GM12878 (cell line): ENCODE data around the gene MYRFL.

Experiments used
- BCL11A ChIP-seq: IDR thresholded peaks from 2 replicates; pipeline ENCODE4 v1.6.1; 2011; ENCODE audit warnings: low read depth, low read length
- EP300 ChIP-seq, 2 experiments: fragments of 150-350 bp in 1 of 2; IDR thresholded peaks; 2 replicates each; pipeline ENCODE4 v1.6.1; 2011 to 2012; ENCODE audit warnings: low read depth in 2 of 2, low read length in 2 of 2, borderline replicate concordance in 1 of 2, improper control_type of control experiment in 1 of 2, inconsistent platforms in 1 of 2; ENCODE audit not compliant: control insufficient read depth in 1 of 2
- EZH2 ChIP-seq: IDR thresholded peaks from 2 replicates; pipeline ENCODE4 v1.6.1; 2012; ENCODE audit warnings: low read depth, mild to moderate bottlenecking, control low read depth, inconsistent platforms, low read length, borderline replicate concordance; ENCODE audit not compliant: control insufficient read depth
- FOXK2 ChIP-seq: fragments of 450-650 bp; IDR thresholded peaks from 2 replicates; pipeline ENCODE4 v1.6.1; 2017; ENCODE audit warnings: mild to moderate bottlenecking, moderate library complexity
- NFYB ChIP-seq: IDR thresholded peaks from 2 replicates; pipeline ENCODE4 v1.6.1; 2011; ENCODE audit warnings: low read depth, mild to moderate bottlenecking, low read length, improper control_type of control experiment, moderate library complexity; ENCODE audit not compliant: insufficient read depth
- SREBF2 ChIP-seq: IDR thresholded peaks from 2 replicates; pipeline ENCODE4 v1.6.1; 2012; ENCODE audit warnings: mild to moderate bottlenecking, low read length
- TAF1 ChIP-seq: IDR thresholded peaks from 2 replicates; pipeline ENCODE4 v1.6.1; 2011; ENCODE audit warnings: mild to moderate bottlenecking, low read depth, low read length, borderline replicate concordance
- WRNIP1 ChIP-seq: IDR thresholded peaks from 2 replicates; pipeline ENCODE4 v1.6.1; 2011; ENCODE audit warnings: low read depth, low read length, improper control_type of control experiment, borderline replicate concordance
- ZSCAN29 ChIP-seq: fragments of 450-650 bp; IDR thresholded peaks from 2 replicates; pipeline ENCODE4 v1.6.1; 2017; ENCODE audit warnings: mild to moderate bottlenecking, moderate library complexity
- TF ChIP-seq, protein P1 (sequence below), 3 experiments: IDR thresholded peaks in 2 of 3; conservative IDR thresholded peaks in 1 of 3; 2 replicates each; pipeline ENCODE4 v1.5.1; 2011; ENCODE audit warnings: low read depth in 3 of 3, low read length in 3 of 3, mild to moderate bottlenecking in 3 of 3, control low read depth in 2 of 3, moderate library complexity in 2 of 3, inconsistent platforms in 1 of 3, mixed read lengths in 1 of 3; ENCODE audit not compliant: control insufficient read depth in 2 of 3, insufficient read depth in 1 of 3; ENCODE audit errors: extremely low read depth in 1 of 3
- TF ChIP-seq, protein P2 (sequence below): fragments of 450-650 bp; IDR thresholded peaks from 2 replicates; pipeline ENCODE4 v1.6.1; 2017; ENCODE audit warnings: borderline replicate concordance
- TF ChIP-seq, protein P3 (sequence below): fragments of 450-650 bp; IDR thresholded peaks from 2 replicates; pipeline ENCODE4 v1.6.1; 2016; ENCODE audit warnings: mild to moderate bottlenecking
- TF ChIP-seq, protein P4 (sequence below): IDR thresholded peaks from 2 replicates; pipeline ENCODE4 v1.6.1; 2012; ENCODE audit warnings: low read length, inconsistent platforms

- TF ChIP-seq WRNIP1: no peak
- TF ChIP-seq, protein P1, sequence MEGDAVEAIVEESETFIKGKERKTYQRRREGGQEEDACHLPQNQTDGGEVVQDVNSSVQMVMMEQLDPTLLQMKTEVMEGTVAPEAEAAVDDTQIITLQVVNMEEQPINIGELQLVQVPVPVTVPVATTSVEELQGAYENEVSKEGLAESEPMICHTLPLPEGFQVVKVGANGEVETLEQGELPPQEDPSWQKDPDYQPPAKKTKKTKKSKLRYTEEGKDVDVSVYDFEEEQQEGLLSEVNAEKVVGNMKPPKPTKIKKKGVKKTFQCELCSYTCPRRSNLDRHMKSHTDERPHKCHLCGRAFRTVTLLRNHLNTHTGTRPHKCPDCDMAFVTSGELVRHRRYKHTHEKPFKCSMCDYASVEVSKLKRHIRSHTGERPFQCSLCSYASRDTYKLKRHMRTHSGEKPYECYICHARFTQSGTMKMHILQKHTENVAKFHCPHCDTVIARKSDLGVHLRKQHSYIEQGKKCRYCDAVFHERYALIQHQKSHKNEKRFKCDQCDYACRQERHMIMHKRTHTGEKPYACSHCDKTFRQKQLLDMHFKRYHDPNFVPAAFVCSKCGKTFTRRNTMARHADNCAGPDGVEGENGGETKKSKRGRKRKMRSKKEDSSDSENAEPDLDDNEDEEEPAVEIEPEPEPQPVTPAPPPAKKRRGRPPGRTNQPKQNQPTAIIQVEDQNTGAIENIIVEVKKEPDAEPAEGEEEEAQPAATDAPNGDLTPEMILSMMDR (IDR thresholded peaks at IDR 0.05 in 2 of 3, conservative IDR thresholded peaks at IDR 0.05 in 1 of 3; ENCODE audit: control insufficient read depth in 2 of 3, extremely low read depth in 1 of 3, insufficient read depth in 1 of 3, low read depth in 3 of 3, low read length in 3 of 3): no peak
- TF ChIP-seq EP300 (IDR thresholded peaks at IDR 0.05; ENCODE audit: borderline replicate concordance in 1 of 2, control insufficient read depth in 1 of 2, low read depth in 2 of 2, low read length in 2 of 2): no peak
- no peak for TF ChIP-seq ZSCAN29
- TF ChIP-seq BCL11A: no peak
- TF ChIP-seq NFYB: no peak
- TF ChIP-seq, protein P2, sequence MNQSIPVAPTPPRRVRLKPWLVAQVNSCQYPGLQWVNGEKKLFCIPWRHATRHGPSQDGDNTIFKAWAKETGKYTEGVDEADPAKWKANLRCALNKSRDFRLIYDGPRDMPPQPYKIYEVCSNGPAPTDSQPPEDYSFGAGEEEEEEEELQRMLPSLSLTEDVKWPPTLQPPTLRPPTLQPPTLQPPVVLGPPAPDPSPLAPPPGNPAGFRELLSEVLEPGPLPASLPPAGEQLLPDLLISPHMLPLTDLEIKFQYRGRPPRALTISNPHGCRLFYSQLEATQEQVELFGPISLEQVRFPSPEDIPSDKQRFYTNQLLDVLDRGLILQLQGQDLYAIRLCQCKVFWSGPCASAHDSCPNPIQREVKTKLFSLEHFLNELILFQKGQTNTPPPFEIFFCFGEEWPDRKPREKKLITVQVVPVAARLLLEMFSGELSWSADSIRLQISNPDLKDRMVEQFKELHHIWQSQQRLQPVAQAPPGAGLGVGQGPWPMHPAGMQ: no peak
- TF ChIP-seq EZH2: no peak
- TF ChIP-seq SREBF2: no peak
- TF ChIP-seq, protein P3, sequence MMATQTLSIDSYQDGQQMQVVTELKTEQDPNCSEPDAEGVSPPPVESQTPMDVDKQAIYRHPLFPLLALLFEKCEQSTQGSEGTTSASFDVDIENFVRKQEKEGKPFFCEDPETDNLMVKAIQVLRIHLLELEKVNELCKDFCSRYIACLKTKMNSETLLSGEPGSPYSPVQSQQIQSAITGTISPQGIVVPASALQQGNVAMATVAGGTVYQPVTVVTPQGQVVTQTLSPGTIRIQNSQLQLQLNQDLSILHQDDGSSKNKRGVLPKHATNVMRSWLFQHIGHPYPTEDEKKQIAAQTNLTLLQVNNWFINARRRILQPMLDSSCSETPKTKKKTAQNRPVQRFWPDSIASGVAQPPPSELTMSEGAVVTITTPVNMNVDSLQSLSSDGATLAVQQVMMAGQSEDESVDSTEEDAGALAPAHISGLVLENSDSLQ: no peak
- no peak for TF ChIP-seq FOXK2
- no peak for TF ChIP-seq TAF1
- TF ChIP-seq, protein P4, sequence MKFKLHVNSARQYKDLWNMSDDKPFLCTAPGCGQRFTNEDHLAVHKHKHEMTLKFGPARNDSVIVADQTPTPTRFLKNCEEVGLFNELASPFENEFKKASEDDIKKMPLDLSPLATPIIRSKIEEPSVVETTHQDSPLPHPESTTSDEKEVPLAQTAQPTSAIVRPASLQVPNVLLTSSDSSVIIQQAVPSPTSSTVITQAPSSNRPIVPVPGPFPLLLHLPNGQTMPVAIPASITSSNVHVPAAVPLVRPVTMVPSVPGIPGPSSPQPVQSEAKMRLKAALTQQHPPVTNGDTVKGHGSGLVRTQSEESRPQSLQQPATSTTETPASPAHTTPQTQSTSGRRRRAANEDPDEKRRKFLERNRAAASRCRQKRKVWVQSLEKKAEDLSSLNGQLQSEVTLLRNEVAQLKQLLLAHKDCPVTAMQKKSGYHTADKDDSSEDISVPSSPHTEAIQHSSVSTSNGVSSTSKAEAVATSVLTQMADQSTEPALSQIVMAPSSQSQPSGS: no peak
Observed at GRCh38 chr12:69972136-69972535, 147.1 kb downstream of the MYRFL start.
